ENCODE results near the gene GLB1L3. TPM values are rescaled to one million over a fixed set of nuclear protein-coding genes. Genes with fewer than 3 reads are reported as not detected.

The GLB1L3 gene
- total RNA-seq, 4 donors from 2014 or later: 0.16 TPM; not detected in 3

DNA sequence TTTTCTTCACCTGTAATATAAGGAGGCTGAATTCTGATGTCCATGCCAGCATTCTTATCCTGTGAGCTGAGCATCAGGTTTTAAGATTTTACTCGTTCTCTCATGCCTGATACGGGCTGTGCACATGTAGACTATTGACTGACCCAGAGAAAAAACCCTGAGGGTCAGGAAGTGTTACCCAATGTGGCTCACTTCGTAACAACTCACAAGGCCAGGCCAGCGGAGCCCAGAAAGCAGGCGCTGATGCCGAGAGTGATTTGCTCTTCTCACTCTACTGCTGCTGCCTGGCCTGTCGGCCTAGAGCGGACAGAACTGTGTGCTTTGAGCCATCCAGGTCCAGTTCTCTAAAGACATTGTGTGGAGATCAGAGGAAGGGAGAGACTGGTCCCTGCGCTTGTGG, 33.8 kb upstream of the GLB1L3 start:
- Histone ChIP-seq H3K27ac (no peak overlapping the region), H3K4me3 (no peak overlapping the region), H3K27me3 (no peaks in the 10 kb centered on the region), H3K36me3 (peaks cover 0 to 44% (median 14%) of the 10 kb centered on the region in 4 donors), H3K4me1 (no peaks in the 10 kb centered on the region), H3K9me3 (no peaks in the 10 kb centered on the region)
- in situ Hi-C loops (cut with MboI; ENCODE audit: low pct_ligation_motif_present in 1 of 4, low pct_unique_long_range_greater_than_20kb in 1 of 4, low sequenced_read_pairs in 3 of 4) (no loop called here), intact Hi-C loops (cut with DNase I; ENCODE audit: low total_unique reads) (no loop called here)
- no peak for TF ChIP-seq POLR2AphosphoS5 (IDR thresholded peaks at IDR 0.05)
- TF ChIP-seq CTCF (IDR thresholded peaks at IDR 0.05): no peak
- 91 to 95% methylated on average over 4 to 9 of the region's 9 CpGs for WGBS, 2 donors (ENCODE audit: low coverage in 1 of 2)
- no peak for DNase-seq

DNA sequence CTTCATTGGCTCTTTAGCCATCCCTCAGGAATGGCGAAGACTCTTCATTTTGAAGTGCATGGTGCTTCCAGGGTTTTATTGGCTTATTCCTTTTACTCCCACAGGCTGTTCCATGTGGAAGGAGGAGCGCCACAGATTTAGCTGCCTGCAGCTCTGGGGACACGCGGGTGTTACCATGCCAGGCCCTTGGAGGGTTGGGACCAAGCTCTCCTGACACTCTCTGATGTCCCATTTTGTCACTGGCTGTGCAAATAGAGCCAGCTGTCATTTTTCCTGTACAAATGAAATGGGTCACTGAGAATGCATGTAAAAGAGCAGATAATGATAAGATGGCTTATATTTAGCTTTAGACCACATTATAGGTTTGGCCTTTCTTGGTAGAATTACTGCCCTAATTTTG, 32.3 kb upstream of the GLB1L3 start:
- TF ChIP-seq CTCF (IDR thresholded peaks at IDR 0.05) (no peak), POLR2A (IDR thresholded peaks at IDR 0.05) (no peak), POLR2AphosphoS5 (IDR thresholded peaks at IDR 0.05) (no peak), EP300 (IDR thresholded peaks at IDR 0.05; ENCODE audit: low read depth) (no peak)
- no peak overlapping the region for H3K27ac ChIP-seq
- no peaks in the 10 kb centered on the region for H3K4me1 ChIP-seq
- DNase-seq: no peak
- in situ Hi-C loops (cut with MboI; ENCODE audit: low pct_ligation_motif_present in 1 of 4, low pct_unique_long_range_greater_than_20kb in 1 of 4, low sequenced_read_pairs in 3 of 4) (no loop called here), intact Hi-C loops (cut with DNase I; ENCODE audit: low total_unique reads) (no loop called here)
- H3K36me3 ChIP-seq: peaks cover 0 to 47% (median 17%) of the 10 kb centered on the region in 4 donors
- H3K9me3 ChIP-seq: no peaks in the 10 kb centered on the region
- H3K4me3 ChIP-seq: no peak overlapping the region
- no peaks in the 10 kb centered on the region for H3K27me3 ChIP-seq
- 94 to 98% methylated on average over 3 to 4 of the region's 4 CpGs for WGBS, 2 donors (ENCODE audit: low coverage in 1 of 2)

GRCh38 chr11:134244593-134244992, 31.6 kb upstream of the GLB1L3 start:
- peaks cover 0 to 41% (median 17%) of the 10 kb centered on the region in 4 donors for H3K36me3 ChIP-seq
- in situ Hi-C loops (cut with MboI; ENCODE audit: low pct_ligation_motif_present in 1 of 4, low pct_unique_long_range_greater_than_20kb in 1 of 4, low sequenced_read_pairs in 3 of 4): no loop called here
- intact Hi-C loops (cut with DNase I; ENCODE audit: low total_unique reads): no loop called here
- no peaks in the 10 kb centered on the region for H3K27me3 ChIP-seq
- DNase-seq: no peak
- H3K9me3 ChIP-seq: no peaks in the 10 kb centered on the region
- H3K4me3 ChIP-seq: no peak overlapping the region
- no peaks in the 10 kb centered on the region for H3K4me1 ChIP-seq
- no peak for TF ChIP-seq POLR2A (IDR thresholded peaks at IDR 0.05)
- TF ChIP-seq CTCF (IDR thresholded peaks at IDR 0.05): peak in 4 of 5 experiments; percentile 20 to 38 (median 30)
- WGBS, 2 donors (ENCODE audit: low coverage in 1 of 2): 56% methylated on average over 7 of the region's 7 CpGs; no CpG with 5 or more reads in 1 of the 2 donors
- H3K27ac ChIP-seq: no peak overlapping the region

GRCh38 chr11:134245434-134245833, 30.7 kb upstream of the GLB1L3 start:
- 93% methylated on average over 14 of the region's 14 CpGs; no CpG with 5 or more reads in 1 of the 2 donors for WGBS, 2 donors (ENCODE audit: low coverage in 1 of 2)
- peaks cover 0 to 37% (median 17%) of the 10 kb centered on the region in 4 donors for H3K36me3 ChIP-seq

More at GRCh38 chr11:134245434-134245833, 30.7 kb upstream of the GLB1L3 start:
- Histone ChIP-seq H3K27ac (no peak overlapping the region), H3K4me3 (no peak overlapping the region), H3K9me3 (no peaks in the 10 kb centered on the region), H3K27me3 (no peaks in the 10 kb centered on the region), H3K4me1 (no peaks in the 10 kb centered on the region)
- TF ChIP-seq EP300 (IDR thresholded peaks at IDR 0.05; ENCODE audit: low read depth): no peak
- TF ChIP-seq POLR2A (IDR thresholded peaks at IDR 0.05): no peak
- no peak for TF ChIP-seq POLR2AphosphoS5 (IDR thresholded peaks at IDR 0.05)
- no peak for TF ChIP-seq CTCF (IDR thresholded peaks at IDR 0.05)
- intact Hi-C loops (cut with DNase I; ENCODE audit: low total_unique reads) (no loop called here), in situ Hi-C loops (cut with MboI; ENCODE audit: low pct_ligation_motif_present in 1 of 4, low pct_unique_long_range_greater_than_20kb in 1 of 4, low sequenced_read_pairs in 3 of 4) (no loop called here)
- no peak for DNase-seq
